BE2C (cell line): ENCODE data around the gene ZBTB46.

Experiments used
- DNase-seq: peaks from one replicate; pipeline ENCODE4 v3.0.0-alpha.2; 2020
- H3K27me3 ChIP-seq: fragments of 250-450 bp; sonication (Bioruptor Pico); 2 replicates; pipeline ENCODE4 v1.5.1; 2020; ENCODE audit warnings: mild to moderate bottlenecking
- H3K36me3 ChIP-seq: fragments of 250-450 bp; sonication (Bioruptor Pico); 2 replicates; pipeline ENCODE4 v1.5.1; 2020; ENCODE audit warnings: mild to moderate bottlenecking
- H3K4me1 ChIP-seq: fragments of 250-450 bp; sonication (Bioruptor Pico); 2 replicates; pipeline ENCODE4 v1.5.1; 2020
- H3K4me3 ChIP-seq: 2 replicates; pipeline ENCODE4 v1.5.1; 2011; ENCODE audit warnings: low read depth, low read length
- H3K9me3 ChIP-seq: fragments of 250-450 bp; sonication (Bioruptor Pico); 2 replicates; pipeline ENCODE4 v1.5.1; 2020
- TF ChIP-seq, protein P1 (sequence below): IDR thresholded peaks from 2 replicates; pipeline ENCODE4 v1.5.1; 2012; ENCODE audit warnings: mild to moderate bottlenecking, low read depth, low read length

The ZBTB46 gene

DNA sequence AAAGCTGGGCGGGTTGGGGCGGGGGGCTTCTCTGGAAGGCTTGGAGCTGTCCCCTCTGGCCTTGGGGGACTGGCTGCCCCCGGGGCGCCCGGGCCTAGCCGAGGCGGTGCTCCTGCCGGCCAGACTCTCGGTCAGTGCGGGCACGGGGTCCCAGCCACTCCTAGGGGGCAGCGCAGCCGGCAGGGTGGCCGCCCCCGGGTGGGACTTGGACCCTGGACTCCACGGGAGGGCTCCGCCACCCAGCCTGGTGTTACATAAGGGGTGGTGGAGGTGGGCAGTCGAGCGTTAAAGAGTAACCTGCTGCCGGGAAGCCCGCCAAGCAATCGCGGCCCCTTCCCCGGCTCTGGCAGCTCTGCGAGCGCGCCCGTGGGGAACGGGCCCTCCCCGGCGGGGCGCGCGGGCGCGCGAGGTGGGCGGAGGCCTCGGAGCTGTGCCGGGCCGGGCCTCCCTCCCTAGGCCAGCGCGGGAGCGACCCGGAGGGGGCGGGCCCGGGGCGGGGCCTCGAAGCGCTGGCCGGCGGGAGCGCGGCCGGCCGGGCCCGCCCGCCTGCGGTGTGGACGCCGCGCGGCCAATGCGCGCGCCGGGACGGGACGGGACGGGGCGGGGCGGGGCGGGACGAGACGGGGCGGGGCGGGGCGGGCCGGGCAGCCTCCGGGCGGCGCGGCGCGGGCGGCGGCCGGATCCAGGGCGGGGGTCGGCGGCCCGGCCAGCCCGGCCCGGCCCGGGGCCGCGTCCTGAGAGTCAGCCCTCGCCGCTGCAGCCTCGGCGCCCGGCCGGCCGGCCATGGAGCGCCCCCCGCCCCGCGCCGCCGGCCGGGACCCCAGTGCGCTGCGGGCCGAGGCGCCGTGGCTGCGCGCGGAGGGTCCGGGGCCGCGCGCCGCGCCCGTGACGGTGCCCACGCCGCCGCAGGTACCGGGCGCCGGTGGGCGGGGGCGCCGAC lies 91.7 kb downstream of the ZBTB46 start, which contains the start of gene SLC2A4RG:
Gene SLC2A4RG, plus strand, starts transcription at position 647 of the 940 bp plus-strand sequence. Its CDS starts 137 bp downstream, at position 784.
- peak; percentile 85 for DNase-seq

DNA sequence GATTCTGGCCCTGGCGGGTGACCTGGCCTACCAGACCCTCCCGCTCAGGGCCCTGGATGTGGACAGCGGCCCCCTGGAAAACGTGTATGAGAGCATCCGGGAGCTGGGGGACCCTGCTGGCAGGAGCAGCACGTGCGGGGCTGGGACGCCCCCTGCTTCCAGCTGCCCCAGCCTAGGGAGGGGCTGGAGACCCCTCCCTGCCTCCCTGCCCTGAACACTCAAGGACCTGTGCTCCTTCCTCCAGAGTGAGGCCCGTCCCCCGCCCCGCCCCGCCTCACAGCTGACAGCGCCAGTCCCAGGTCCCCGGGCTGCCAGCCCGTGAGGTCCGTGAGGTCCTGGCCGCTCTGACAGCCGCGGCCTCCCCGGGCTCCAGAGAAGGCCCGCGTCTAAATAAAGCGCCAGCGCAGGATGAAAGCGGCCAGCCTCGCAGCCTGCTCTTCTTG lies 92.4 kb downstream of the ZBTB46 start:
- TF ChIP-seq, protein P1, sequence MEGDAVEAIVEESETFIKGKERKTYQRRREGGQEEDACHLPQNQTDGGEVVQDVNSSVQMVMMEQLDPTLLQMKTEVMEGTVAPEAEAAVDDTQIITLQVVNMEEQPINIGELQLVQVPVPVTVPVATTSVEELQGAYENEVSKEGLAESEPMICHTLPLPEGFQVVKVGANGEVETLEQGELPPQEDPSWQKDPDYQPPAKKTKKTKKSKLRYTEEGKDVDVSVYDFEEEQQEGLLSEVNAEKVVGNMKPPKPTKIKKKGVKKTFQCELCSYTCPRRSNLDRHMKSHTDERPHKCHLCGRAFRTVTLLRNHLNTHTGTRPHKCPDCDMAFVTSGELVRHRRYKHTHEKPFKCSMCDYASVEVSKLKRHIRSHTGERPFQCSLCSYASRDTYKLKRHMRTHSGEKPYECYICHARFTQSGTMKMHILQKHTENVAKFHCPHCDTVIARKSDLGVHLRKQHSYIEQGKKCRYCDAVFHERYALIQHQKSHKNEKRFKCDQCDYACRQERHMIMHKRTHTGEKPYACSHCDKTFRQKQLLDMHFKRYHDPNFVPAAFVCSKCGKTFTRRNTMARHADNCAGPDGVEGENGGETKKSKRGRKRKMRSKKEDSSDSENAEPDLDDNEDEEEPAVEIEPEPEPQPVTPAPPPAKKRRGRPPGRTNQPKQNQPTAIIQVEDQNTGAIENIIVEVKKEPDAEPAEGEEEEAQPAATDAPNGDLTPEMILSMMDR, result no peak
- Histone ChIP-seq H3K4me3 (peak overlapping the region; percentile 46; the same call in 1 of the 2 replicates), H3K4me1 (peaks cover 3% of the 10 kb centered on the region), H3K36me3 (peaks cover 33% of the 10 kb centered on the region), H3K27me3 (peaks cover 3% of the 10 kb centered on the region; the same call in 1 of the 2 replicates), H3K9me3 (no peaks in the 10 kb centered on the region)
- peak; percentile 62 for DNase-seq

More for the DNA sequence above, 91.7 kb downstream of the ZBTB46 start, which contains the start of gene SLC2A4RG:
- no peaks in the 10 kb centered on the region for H3K9me3 ChIP-seq
- H3K4me1 ChIP-seq, result peaks cover 3% of the 10 kb centered on the region
- peaks cover 26% of the 10 kb centered on the region for H3K36me3 ChIP-seq
- TF ChIP-seq, protein P1, result no peak
- H3K4me3 ChIP-seq, result peak within 1 kb of the TSS; percentile 72
- peaks cover 3% of the 10 kb centered on the region; the same call in 1 of the 2 replicates for H3K27me3 ChIP-seq

DNA sequence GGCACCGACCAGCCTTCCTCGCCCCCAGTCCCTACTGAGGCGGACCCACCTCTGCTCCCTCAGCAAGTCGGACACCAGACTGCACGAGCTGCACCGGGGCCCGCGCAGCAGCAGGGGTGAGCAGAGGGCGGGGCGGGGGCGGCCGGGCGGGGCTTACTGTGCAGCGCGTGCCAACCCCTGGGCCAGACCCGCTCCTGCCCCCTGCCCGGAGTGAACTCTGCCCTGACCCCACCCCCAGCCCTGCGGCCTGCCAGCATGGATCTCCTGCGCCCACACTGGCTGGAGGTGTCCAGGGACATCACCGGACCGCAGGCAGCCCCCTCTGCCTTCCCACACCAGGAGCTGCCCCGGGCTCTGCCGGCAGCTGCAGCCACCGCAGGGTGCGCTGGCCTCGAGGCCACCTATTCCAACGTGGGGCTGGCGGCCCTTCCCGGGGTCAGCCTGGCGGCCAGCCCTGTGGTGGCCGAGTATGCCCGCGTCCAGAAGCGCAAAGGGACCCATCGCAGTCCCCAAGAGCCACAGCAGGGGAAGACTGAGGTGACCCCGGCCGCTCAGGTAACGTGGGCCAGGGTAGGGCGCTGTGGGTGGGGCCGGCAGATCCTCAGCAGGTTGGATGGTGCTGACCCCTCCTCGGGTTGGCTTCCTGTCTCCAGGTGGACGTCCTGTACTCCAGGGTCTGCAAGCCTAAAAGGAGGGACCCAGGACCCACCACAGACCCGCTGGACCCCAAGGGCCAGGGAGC lies 92.9 kb downstream of the ZBTB46 start:
- H3K27me3 ChIP-seq, result peaks cover 3% of the 10 kb centered on the region; the same call in 1 of the 2 replicates
- no peak for DNase-seq
- no peak overlapping the region for H3K4me3 ChIP-seq
- H3K36me3 ChIP-seq, result peaks cover 35% of the 10 kb centered on the region
- TF ChIP-seq, protein P1, result no peak
- no peaks in the 10 kb centered on the region for H3K9me3 ChIP-seq
- H3K4me1 ChIP-seq, result peaks cover 3% of the 10 kb centered on the region

DNA sequence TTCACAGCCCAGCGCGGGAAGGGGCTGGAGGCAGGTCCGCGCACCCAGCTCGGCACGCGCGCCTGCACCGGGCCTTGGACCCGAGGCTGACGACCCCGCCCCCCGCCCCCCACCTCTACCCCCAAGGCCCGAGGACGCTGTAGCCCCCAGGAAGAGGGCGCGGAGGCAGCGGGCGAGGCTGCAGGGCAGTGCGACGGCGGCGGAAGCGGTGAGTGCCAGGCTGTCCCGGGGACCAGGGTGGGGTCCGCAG lies 93.4 kb downstream of the ZBTB46 start:
- Histone ChIP-seq H3K4me3 (no peak overlapping the region), H3K9me3 (no peaks in the 10 kb centered on the region), H3K4me1 (peaks cover 3% of the 10 kb centered on the region), H3K27me3 (peaks cover 3% of the 10 kb centered on the region; the same call in 1 of the 2 replicates), H3K36me3 (peaks cover 38% of the 10 kb centered on the region)
- DNase-seq, result no peak
- TF ChIP-seq, protein P1, result no peak

DNA sequence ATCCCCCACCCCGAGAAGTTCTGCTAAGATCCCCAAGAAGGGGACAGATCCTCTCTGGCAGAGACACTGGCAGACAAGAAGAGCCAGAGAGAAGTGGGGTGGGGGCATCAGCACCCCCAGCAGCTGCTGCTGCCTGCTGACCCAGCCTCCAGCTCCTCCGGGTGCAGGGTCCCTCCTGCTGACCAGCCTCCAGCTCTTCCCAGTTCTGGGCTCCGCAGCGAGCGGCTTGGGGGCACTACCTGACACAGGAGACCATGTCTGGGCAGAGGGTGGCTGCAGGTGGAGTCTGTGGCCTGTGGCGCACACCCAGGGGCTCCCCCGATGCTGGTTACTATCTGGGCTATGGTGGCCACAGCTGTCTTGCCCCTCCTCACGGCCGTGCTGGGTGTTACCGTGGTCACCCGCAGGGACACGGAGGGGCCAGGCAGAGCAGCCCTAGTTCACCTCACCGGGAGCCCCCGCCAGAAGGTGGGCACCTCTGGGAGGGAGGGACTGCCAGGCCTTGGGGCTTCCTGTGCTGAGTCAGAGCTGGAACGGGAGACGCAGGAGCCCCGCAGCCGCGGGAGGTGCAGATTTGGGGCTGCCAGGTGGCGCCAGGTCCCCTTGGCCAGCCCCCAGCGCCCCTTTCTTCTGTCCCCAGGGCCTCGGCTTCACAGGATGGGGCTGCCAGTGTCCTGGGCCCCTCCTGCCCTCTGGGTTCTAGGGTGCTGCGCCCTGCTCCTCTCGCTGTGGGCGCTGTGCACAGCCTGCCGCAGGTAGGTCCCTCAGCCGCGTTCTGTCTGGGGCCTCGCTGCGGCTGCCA lies 94.0 kb downstream of the ZBTB46 start:
- Histone ChIP-seq H3K4me3 (no peak overlapping the region), H3K9me3 (no peaks in the 10 kb centered on the region), H3K36me3 (peaks cover 34% of the 10 kb centered on the region), H3K27me3 (peaks cover 3% of the 10 kb centered on the region; the same call in 1 of the 2 replicates), H3K4me1 (peaks cover 3% of the 10 kb centered on the region)
- DNase-seq, result peak; percentile 12
- TF ChIP-seq, protein P1, result no peak
